Measurements from ENCODE around the gene RFX3.

DNA sequence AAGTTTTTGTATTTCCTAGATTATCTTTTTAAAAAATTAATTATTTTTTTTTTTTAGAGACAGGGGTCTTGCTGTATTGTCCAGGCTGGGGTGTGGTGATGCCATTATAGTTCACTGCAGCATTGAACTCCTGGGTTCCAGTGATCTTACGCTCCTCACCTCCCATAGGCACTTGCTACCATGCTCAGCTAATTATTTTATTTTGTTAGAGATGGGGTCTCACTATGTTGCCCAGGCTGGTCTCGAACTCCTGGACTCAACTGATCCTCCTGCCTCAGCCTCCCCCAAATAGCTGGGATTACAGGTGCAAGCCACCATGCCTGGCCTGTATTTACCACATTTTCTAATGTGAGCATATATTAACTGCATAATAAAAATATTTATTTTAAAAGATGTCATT is 274.5 kb downstream of the RFX3 start:
- TF ChIP-seq CTCF (IDR thresholded peaks at IDR 0.05) (no peak), POLR2A (IDR thresholded peaks at IDR 0.05) (no peak)

Measured in body of pancreas (tissue), 4 donors.